ENCODE results near the gene CTNND1.

CTNND1 gene

DNA sequence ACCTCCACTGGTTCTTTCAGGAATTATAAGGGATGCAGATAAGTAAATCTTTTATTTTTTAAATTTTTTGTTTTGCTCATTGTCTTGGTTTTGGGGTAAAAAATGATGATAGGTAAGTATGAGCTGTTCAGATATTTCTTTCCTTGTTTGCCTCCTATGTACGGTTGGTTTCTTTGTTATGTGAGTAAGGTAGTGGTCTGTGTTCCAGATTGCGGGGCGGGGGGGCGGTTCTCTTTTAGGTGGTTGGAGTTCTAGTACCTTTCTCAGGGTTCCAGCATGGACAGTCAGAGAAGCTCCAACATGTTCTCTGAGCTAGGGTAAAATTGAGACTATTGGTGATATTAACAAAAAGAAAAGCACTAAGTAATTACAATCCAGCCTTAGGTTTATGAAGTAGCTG, 2.4 kb downstream of the CTNND1 start:
- DNase-seq = no peak

DNA sequence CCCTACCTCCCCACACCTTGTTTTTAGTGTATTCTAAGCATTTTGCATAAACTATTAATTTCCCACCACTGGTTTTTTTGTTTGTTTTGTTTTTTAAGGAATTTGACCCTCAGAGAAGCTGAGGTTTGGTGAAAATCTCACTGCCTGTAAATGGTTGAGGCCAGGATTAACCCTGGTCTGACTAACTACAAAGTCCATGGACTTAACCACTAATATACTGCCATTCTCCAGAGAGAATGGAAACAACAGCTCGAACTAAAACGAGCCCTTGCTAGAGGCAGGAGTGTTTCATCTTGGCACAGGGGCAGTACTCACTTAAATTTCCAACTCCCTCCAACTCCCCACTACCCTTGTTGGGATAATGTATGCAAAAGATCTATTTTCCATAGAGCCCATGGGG, 3.0 kb downstream of the CTNND1 start:
- DNase-seq = no peak

DNA sequence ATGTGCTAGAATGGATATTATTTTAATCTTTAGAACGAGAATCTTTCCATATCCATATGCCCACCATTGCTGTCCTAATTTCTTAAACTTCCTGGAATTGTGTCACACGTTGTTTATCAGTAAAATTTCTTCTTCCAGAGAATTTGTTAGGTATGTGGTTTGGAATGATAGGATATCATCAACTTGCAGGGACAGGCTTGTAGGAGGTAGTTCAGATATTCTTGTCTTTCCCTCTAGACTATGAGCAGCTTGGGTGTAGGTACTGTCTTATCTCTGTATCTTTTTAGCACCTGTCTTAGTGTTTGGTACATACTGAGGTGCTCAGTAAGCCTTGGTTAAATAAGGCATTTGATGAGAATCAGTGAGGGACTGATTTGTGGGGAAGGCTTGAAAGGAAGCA, 3.4 kb downstream of the CTNND1 start:
- no peak for DNase-seq

DNA sequence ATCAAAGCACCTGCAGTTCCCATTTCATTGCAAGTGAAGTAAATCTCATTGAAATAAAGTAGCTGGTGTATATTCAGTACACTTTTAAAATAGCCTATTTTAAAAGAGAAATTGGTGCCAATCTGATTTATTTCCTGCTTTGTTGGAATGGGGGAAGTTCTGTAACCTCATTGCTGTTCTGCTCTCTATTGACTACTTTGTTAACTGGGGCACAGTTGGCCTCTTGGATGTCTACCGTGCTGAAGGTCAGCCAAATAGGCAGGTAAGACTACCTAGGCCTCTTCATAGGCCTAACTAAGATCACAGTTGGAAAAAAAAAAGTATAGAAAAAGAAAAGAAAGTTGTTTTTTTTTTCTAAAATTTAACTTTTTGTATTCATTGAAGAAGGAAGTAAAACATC, 9.2 kb downstream of the CTNND1 start:
- DNase-seq = no peak

DNA sequence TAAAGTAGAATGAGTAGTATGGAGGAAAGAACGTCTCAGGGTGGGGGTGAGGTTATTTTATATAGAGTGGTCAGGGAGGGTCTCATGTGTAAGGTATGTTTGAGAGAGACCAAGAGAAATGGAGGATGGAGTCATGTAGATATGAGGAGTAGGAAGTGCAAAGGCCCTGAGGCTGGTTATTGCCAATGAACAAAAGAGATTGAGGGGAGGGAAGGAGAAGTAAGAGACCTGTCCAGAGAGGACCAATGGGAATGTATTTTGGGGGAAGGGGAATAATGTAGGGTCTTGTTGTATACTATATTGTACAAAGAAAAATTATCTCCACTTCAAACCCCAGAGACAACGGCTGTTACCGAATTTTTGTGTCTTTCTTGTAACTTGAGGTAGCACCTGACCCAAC, 9.8 kb downstream of the CTNND1 start:
- DNase-seq = no peak

DNA sequence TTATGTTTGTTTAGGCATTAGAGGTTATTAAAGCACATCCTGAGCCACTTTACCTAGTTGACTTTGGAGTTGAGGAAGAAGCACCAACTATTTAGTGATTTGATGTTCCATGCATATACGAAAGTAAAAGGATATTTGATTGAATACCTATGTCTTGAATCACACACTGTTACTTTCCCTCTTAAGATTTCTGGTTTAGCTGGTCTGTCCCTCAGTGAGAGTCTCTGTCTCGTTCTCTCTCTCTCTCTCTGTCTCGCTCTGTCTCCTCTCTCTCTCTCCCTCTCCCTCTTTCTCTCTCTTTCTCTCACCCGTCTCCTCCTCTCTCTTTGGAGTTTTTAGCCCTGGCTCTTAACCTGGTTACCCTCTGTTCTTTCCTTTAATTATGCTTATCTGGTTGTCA, 11.0 kb downstream of the CTNND1 start:
- no peak for DNase-seq

DNA sequence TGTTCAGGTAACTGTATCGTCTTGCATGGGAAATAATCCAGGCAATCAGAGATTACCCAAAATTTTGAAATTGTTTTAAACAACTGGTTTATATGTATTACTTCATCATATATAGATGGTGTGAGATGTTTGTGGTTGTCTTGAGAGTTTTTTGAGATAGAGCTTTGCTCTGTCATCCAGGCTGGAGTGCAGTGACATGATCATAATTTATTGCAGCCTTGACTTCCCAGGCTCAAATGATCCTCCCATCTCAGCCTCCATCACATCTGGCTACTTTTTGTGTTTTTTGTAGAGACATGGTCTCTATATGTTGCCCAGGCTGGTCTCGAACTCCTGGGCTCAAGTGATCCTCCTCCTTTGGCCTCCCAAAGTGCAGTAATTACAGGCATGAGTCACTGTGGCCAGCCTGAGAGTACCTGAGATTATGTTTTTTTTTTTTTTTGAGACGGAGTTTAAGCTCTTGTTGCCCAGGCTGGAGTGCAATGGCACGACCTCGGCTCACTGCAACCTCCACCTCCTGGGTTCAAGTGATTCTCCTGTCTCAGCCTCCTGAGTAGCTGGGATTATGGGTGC, 11.5 kb downstream of the CTNND1 start:
- no peak for DNase-seq

DNA sequence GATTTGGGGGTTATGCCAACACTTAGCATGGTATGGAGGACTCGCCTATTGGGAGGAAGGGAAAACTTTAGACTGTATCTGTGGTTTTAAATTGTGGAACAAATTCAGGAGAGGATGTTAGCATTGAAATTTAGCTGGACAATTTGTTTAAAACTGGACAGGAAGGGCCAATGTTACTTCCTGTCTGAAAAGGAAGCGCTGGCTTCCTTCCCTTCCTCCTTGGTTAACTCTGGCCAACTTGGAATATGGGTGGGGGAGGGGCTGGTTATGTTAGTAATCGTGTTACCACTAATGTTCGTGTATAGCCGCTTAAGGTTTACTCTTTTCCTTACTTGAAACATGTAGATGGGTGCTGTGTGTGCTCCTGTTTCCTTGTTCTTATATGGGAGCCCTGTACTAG, 13.9 kb downstream of the CTNND1 start:
- DNase-seq = no peak

DNA sequence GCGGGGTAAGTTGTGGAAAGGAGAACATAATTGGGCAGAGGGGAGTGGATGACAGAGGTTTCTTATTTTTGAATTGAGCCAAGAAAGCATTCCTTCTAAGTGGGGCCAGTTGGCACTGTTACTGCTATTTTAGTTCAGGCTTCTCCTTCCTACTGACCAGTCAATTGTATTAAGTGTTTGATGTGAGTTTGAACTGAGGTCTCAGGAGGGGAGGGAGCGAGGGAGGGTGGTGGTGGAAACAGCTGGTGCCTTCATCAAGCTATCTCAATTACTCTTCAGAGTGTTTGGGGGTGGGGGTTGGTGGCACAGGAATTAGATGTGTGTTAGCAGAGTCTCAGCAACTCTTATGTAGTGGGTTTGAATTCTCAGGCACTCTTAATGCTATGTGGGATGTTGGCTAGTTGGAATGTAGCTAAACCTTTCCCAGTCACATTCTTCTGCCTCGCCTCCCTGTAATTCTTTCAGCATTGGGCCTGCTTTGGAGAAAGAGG, 14.5 kb downstream of the CTNND1 start:
- DNase-seq = no peak

DNA sequence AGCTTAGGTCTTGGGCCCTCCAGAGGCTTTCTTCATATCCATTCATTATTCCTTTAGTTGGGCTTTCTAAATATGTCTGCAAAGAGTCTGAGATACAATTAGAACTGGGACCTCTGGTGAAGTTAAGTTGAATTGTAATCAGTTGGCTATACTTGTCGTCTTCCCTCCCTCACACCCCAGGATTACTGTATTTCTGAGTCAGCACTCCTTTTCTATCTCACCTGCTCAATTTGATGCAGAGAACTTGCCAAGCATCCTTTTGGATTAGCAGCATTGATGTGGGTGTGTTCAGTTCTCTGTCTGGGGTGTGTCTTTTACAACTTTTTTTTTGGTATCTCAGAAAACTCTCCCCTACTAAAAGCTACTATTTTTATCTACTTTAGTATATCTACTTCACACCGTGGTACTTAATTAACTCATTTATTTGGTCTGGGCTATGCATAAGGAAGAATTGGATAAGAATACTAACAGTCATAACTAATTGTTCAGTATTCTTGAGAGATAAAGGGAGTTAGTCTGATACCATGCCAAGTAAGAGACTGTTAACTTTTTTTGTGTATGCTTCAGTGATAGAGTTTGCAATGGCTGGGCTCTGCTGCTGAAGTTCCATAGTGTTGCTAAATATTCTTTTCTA, 15.1 kb downstream of the CTNND1 start:
- DNase-seq = no peak

DNA sequence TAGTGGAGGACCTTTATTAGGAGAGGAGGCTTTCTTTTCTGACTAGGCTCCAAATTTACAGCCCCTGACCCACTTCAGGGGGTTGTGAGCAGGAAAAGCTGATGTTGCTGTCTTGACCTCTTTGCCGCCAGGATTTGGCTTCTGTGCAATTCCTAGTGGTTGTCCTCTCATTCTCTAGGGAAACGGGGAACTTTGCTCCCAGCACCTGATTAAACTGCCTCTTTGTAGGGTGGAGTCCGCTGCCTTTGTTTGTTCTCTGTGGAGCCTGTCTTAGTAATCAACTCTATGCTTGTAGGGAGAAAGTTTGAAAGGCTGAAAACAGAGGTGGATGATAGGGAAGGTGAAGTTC, 16.3 kb downstream of the CTNND1 start:
- DNase-seq = no peak

DNA sequence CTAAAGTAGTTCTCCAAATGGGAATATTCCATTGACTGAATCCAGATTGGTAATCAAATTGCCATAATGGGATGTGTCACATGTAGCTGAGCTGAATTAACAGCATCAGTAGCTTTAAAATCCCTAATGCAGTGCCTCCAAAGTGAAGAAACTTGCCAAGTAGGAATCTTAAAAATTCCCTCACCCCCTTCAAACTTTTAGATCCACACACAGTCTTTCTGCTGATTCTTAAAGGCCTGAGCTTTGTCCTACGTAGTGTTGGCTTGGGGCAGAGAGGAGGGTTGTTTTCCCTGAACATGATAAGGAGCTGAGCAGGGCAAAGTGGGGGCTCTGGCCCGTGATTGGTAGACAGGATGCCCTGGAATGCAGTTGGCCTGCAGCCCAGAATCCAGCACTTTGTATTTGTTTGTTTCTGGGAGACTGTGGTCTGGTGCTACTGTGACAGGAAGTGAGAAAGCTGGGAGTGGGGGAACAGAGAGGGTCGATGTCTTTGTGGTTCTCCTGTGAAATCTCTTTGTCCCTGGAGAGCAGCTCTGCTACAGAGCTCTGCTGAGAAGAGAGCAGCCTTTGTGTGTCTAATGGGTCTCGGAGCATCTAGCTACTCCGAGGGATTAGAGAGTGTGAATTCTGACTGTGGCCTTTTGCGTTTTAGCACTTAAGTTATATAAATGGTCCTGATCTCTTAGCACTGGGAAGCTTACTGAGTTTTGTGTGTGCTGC, 16.9 kb downstream of the CTNND1 start:
- no peak for DNase-seq

DNA sequence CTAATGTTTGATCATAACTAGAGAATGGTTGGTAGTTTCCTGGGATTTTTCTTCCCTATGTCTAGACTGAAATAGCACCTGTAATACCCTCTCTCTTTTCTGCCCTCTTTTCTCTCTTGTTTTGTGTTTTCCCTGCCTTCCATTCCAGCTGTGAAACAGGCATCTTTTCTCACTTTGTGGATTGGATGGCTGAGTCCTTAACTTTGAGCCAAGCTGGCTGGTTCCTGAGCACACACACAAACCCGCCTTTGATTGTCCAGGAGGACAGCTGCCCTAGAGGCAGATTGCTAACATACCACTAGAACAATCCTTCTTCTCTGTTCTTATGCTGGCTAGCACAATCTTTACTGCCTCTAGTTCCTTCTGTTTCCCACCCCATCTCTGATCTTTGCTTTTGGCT, 17.7 kb downstream of the CTNND1 start:
- DNase-seq = no peak

DNA sequence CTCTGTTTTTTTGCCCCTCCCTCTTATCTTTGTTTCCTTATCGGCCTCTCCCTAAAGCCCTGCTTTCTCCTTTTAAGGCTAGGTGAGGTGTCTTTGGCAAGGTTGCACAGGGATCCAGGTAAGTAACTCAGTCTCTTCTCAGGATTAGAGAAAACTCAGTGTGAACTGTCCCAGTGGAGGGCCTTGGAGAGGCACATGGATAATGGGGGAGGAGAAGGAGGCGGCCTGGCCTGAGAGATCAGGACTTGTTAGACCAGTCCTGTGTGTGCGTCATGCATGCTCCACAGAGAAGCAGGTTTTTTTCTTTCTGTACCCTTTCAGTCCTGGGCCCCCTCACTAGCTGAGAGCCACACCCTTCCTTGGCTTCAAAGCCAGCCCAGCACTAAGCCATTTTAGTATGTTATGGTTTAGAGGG, 19.9 kb downstream of the CTNND1 start:
- DNase-seq = no peak

DNA sequence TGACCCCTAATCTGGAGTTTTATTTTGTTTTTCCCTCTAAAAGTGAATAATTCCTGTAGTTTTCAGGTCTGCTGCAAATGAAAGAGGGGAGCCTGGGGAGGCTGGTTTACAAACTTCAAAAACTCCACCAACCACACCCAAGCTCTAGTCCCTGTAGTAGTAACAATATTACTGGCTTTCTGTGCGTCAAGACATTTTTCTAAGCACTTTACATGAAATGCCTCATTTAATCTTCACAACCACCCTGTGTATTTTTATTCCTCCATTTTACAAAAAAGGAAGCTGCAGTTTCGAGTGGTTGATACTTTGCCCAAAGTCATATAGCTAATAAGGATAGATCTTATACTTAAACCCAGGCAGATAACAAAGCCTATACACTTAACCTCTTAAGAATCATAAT, 23.5 kb downstream of the CTNND1 start:
- no peak for DNase-seq

DNA sequence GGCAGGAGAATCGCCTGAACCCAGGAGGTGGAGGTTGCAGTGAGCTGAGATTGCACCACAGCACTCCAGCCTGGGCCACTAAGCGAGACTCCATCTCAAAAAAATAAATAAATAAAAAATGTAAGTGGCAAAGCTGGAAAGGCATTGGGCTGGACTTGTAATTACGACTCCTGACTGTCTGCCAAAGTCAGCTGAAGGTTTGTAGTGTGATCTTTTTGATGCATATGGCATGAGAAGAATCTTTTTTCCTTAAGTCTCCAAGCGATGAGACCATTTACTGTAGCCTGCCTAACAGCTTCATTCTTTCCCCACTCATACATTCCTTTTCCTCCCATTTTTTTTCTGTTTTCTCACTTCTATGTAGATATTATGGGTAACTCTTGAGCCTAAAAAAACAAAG, 24.8 kb downstream of the CTNND1 start:
- DNase-seq = no peak

DNA sequence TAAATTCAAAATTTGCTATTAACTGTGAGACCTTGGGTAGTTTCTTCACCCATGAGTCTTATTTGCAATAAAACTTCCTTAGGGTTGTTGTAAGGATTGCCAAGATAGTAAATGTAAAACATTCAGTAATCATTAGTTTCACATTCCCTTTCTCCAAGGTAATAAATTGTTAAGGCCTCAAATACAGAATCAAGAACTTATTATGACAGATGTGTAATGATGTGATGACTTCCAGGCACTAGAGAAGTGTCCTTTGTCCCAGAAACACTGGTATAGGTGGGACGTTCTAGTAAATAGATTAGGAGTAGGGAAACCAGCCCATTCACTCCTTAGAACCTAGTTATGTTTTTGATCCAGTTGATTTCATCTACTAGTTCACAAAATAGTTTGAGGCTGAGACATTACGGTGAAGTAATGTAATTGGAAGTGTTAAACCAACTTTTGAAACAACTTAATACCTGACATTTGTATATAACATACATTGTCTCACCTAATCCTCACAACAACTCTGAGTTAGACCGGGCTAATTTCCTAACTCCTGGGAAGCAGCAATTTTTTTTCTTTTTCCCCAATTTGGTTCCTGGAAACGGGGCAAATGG, 25.5 kb downstream of the CTNND1 start:
- no peak for DNase-seq

DNA sequence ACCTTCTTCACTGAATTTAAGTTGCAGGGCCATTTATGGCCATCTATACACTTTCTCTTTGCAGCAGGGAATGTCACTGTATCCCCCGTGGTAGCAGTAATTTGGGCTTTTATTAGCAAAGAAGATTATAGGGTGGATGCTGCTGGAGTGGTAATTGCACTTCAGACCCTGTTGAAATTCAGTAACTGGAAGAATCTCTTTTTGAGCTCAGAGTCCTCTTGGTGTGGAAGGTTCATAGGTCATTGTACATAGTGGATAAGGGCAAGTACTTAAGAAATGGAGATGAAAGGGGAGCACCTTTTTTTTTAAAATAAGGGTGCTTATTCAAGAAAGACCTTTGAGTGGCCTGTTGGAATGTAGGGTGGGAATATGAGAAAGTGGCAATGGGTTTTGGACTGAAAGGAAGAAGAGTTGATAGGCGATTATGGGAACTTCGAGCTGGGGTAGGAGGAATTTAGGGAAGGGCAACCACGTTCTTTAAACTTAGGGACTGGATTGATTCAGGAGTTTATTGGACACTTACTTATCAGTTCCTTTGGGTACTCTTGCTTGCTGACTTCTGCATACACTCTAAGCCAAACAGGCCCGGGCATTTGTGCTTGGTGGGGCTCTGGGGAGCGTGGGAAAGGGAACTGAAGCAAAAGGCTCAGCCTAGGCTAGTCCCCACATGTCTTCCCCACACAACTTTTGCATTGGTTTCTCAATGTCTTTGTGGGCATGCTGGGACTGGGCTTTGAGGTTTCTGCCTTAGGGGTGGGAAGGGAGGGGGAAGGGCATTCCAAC, 26.5 kb downstream of the CTNND1 start:
- DNase-seq = no peak

DNA sequence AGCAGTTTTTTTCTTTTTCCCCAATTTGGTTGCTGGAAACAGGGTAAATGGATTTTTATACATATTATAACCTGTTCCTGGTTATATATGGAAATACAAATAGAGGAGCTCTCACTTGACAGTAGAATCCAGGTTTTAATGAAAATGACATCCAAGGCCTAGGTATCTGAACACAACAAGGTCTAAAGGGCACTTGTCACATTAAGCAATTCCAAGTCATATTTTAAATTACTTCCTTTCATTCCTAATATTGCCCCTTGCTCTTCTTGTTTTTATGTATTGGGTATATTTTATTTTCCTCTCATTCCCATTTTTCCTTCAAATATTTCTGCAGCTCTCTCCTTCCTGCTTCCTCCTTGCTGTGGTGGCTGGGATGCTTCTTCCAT, 27.1 kb downstream of the CTNND1 start:
- no peak for DNase-seq

DNA sequence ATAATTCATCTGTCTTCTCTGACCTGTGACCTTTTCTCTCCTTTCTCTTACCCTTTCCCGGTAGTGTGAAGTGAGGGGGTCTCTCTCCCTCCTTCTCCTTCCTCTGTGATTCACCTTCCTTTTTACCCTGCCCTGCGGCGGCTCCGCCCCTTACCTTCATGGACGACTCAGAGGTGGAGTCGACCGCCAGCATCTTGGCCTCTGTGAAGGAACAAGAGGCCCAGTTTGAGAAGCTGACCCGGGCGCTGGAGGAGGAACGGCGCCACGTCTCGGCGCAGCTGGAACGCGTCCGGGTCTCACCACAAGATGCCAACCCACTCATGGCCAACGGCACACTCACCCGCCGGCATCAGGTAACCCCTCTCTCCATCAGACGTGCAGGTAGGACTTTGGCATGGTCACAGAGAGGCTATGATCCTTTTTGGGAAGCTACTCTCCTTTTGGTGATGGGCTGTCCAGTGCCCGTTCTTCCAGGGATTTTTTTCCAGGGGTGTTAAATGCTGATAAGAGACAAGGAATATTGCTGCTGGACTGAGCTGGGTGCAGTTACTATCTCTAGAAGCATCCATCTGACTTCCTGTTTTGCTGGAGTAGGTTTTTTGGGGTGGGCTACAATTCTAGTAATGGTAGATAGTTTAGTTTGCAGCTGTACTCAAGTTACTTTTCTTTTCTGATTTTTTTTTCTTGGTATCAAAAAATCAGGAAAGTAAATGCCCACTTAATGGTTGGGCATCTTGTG, 29.9 kb downstream of the CTNND1 start:
- DNase-seq = no peak

DNA sequence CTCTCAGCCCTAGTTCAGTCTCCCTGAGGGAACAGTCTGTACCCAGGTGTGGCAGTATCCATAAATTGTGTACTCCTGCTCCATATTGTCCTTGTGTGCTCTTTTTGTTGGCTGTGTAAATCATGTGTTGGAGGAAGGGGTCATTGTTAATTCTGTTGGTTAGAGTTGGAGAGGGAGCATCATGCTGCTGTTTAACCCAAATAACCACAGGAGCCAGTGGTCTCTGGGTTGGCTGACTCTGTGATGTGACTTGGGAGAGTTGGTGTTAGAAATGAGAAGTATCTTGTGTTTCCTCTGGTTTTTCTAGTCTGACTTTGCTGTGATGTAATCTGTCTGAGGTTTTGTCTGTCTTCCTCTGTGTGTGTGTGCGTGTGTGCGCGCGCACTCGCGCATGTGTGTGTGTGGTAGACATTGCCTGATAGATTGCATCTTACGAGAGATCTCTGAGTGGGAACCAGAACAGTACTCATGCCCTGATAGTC, 30.5 kb downstream of the CTNND1 start:
- DNase-seq = no peak

DNA sequence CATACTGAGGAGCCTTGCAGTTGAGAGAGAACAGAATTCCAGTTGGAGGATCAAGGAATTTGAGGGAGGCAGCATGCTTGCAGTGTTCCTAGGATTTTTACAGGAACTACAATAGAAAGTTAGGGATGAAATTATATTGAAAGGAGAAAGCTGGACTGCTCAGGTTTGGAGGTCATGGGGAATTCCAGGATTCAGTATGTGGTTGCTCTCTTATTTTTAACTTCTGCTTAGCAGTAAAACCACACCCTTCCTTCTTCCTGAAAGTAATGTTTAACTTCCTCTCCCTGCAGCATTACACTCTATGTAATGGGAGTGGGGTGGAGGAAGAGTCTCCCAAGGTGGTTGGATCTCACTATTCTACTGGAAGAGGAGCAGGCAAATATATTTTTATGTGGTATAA, 31.3 kb downstream of the CTNND1 start:
- no peak for DNase-seq

All from cerebellar nuclear complex (tissue), 1 donor.